Stimulated activated CD4-positive, alpha-beta T cell treated with anti-CD3 and anti-CD28 coated beads, Interleukin-15, amount 100 ng/mL, for 24 hours (primary cell): ENCODE results near the gene PRKAB1.

Experiments used
- DNase-seq: peaks from one replicate; pipeline ENCODE4 v3.0.0-alpha.2; 2020

Gene PRKAB1

GRCh38 chr12:119665164-119665929 lies 2.6 kb upstream of the PRKAB1 start:
- DNase-seq, result no peak

- DNase-seq, result no peak
Observed at GRCh38 chr12:119666226-119666795, 1.6 kb upstream of the PRKAB1 start.

DNA sequence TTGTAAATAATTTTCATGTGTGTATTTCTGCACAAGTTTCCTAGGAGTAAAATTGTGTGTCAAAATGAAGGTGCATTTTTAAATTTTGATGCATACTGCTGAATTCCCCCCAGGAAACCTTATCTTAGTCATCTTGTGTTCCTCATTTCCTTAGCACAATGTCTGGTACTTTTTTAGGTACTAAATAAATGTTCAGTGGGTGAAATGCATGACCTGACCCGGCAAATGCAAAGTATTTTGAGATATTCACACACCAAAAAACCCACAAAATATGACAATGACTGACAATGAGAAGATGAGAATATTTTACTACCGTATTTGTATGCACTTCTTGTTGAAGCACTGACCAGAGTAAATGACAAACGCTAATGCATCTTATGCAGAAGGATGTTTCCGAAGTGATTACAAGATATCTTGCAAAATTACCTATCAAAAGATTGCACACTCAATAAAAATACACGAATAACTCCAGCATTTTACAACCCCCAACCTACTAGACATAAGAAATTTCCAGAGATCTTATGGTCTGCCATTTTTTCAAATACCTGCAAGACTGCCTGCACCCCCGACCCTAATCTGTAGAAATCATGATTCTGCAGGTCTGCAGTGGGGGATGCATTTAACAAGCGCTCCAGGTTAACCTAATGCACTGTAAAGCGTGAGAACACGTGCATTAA lies 895 bp upstream of the PRKAB1 start:
- DNase-seq, result no peak

- DNase-seq, result no peak
Observed at GRCh38 chr12:119668324-119668841, 450 bp downstream of the PRKAB1 start.

- DNase-seq, result no peak
Observed at GRCh38 chr12:119669744-119670472, 2.0 kb downstream of the PRKAB1 start.

- DNase-seq, result no peak
Observed at GRCh38 chr12:119671070-119671469, 3.1 kb downstream of the PRKAB1 start.

- DNase-seq, result no peak
Observed at GRCh38 chr12:119672194-119672593, 4.3 kb downstream of the PRKAB1 start.

- no peak for DNase-seq
Observed at GRCh38 chr12:119673634-119674033, 5.7 kb downstream of the PRKAB1 start.

GRCh38 chr12:119674560-119674959 lies 6.6 kb downstream of the PRKAB1 start:
- no peak for DNase-seq

DNA sequence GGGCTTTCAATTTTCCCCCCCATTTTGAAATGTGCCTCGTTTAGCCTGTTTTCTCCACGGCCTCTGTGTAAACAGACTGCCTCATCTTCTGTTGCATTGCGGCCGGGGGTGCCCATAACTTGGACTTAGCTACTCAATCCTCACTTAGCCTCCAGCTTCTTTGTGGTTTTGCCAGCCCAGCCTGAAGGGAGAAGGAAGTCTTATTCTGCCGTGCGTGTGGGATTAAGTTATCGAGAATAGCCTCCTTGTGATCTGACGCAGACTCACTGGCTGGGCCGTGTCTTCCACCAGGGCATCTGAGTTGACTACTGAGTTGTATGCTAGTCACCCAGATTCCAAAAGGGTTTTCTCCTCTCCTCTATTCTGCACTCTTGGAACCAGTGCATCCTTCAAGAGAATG lies 8.1 kb downstream of the PRKAB1 start:
- no peak for DNase-seq

GRCh38 chr12:119676573-119676972 lies 8.6 kb downstream of the PRKAB1 start:
- DNase-seq, result no peak

DNA sequence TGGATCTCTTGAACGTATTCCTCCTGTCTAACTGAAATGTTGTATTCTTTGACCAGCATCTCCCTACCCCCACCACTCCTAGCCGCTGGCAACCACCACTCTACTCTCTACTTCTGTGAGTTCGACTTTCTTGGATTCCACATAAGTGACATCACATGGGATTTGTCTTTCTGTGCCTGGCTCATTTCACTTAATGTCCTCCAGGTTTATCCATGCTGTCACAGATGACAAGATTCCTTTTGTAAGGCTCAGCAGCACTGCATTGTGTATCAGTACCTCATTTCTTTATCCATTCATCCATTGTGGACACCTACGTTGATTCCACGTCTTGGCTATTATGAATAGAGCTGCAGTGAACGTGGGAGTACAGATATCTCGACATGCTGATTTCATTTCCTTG lies 10.5 kb downstream of the PRKAB1 start:
- no peak for DNase-seq

- no peak for DNase-seq
Observed at GRCh38 chr12:119679081-119679480, 11.1 kb downstream of the PRKAB1 start.

DNA sequence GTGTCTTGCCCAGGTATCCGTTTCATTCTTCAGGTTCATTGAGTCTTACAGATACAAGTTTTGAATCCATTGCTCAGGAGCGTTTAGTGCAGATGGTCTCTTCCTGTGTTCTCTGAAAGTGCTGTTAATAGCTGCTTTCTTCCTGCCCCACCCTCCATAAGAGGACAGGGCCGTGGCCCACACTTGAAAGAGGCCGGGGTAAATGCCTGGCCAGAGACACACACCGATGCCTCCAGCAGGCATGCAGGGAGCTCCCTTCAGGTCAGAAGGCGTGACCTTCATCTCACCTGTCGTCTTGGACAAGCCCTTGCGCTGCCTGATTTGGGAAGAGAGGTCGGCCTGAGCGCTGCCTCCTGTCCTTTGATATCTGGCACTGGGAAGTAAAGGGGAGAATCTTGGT lies 11.6 kb downstream of the PRKAB1 start:
- no peak for DNase-seq

GRCh38 chr12:119681111-119681510 lies 13.2 kb downstream of the PRKAB1 start:
- DNase-seq, result no peak

DNA sequence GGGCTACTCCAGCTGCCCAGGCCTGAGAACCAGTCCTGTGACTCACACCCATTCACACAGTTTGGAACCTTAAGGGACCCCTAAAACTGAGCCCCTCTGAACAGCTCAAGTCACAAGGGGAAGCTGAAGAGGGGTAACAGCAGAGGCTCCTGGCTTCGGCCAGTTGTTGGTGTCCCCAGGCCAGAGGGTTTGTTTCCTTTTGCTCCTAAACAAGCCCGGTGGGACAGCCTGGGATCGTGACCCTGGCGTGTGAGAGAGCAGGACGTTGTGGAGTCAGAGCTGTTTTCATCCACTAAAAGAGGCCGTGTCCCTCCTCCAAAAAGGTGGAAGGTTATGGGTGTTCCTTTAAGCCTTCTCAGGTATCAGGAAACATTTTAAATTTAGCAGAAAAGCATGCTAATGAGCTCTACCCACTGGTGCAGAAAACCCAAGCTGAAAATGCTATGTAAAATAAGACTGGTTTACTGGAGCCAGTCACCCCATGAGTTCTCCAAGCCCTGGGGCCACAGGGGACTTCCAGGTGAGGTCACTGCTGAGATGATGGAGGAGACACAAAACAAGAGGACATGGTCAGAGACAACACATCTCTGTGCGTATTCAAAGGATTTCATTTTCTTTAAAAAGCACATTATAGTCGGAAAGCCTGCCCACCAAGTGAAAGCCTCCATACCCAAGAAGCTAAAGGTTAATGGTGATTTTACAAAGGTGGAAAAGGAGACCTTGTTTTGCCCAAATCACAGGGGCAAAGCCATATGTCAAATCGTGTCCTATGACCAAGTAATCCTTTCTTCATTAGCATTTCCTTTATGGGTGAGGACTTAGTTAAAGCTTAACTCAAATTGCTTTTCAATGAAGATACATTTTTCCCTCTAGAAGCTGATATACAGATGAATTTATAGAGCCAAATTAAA lies 14.1 kb downstream of the PRKAB1 start:
- DNase-seq, result no peak

- no peak for DNase-seq
Observed at GRCh38 chr12:119682639-119683252, 14.8 kb downstream of the PRKAB1 start.

DNA sequence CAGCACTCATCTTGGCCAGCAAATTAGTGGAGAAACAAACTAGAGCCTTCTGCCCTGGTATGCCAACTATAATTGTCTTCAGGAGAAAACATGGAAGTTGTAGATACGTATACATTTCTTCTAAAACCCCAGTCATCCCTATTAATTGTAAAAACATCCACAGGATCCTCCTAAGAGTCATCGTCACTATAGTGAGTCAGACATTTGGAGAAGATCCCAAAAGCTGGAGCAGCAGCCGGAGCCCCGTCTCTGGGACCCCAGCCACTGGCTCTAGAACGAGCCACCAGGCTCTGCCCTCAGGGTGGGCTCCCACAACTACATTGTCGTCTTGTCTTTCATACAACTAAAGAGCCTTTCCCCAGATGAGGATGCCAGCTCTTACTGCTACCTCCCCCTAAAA lies 15.5 kb downstream of the PRKAB1 start:
- no peak for DNase-seq

GRCh38 chr12:119683816-119684215 lies 15.9 kb downstream of the PRKAB1 start:
- DNase-seq, result no peak

DNA sequence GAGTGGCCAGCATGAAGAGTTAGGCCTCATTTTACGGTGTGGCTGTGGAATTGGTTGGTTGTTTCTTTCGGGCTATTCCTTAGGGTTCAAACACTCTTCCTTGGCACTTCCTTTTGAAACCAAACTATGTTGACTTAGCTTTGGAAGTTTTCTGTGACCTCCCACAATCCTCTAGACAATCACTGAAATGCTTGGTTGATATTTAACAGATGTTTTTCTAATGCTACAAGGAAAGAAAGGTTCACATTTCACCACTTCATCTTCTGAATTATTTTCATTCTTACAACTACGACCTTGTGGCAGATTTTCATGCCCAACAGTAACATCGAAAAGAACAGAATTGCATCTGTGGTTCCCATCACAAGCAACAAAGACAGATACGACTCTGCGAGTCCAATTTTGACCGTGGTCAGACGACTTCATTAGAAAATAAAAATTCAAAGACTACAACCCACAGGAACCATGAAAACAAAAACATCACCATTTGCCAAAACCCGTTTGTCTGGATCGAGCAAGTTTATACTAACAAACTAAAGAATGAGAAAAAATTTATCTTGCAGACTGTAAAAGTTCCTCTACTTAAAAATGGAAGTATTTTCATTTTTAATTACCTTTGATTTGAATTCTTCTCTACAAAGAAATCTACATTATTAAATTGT lies 16.9 kb downstream of the PRKAB1 start:
- DNase-seq, result no peak

DNA sequence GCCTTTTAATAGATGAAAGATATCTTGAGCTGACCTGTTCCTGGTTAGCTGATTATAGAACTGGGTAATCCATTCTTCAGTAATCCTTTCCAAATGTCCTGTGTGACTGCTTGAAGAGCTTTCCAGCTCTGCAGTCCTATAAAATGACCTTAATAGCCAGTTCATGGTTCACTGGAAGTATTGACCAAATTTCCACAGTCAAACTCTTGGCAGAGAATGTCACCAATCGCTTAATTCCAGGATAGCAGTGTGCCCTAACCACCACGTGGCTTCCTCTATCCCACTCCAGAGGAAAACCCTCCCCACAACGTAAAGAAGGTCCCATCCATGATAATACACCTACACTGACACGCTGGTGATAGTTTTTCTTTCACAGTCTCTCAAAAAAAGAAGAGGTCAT lies 17.4 kb downstream of the PRKAB1 start:
- no peak for DNase-seq
